ENCODE measurements around the gene COL8A1.

COL8A1 gene

DNA sequence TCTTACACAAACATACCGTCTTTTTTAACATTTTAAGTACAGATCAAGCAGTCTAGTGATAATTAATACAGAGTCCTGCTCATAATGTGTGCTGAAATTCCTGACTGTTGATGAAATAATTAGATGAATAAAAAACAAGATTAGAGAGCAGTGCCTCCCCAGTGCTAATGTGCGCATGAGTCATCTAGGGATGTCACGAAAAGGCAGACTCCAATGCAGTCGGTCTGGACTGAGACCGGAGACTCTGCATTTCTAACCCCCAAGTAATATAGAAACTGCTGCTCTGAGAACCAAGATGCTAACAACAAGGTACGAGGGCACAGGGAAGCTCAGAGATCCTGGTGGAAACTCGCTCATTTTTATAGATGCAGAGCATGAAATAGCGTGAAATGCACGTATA, 61.4 kb downstream of the COL8A1 start:
- DNase-seq: no peak
- in situ Hi-C loops (cut with MboI; ENCODE audit: low pct_unique_long_range_greater_than_20kb, low sequenced_read_pairs): no loop called here

DNA sequence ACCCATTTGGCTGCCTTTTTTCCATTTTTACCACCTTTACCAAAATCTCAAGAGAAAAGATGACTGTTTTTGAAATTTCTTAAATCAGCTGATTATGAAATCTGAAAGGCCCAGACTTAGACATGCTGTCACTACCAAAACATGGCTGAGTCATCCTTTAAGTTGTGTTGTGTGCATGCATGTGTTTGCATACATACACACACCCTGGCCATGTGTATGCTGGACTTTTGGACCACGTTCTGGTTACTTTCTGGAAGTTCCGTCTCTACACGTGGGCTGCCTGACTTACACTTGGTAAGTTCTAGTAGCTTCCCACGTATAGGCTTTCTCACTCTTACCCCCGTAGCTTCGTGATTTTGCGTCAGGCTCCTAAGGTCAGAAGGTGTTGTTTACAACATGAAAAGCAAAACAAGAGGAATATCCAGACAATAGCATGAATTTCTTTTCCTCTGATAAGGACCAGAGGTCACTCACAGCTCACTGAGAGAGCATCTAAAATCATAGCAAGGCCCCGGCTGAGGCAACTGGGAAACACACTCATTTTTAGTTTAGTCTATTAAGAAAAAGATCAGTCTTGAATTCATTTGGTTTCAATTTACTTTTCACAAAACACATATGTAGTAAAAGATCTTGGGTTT, 62.4 kb downstream of the COL8A1 start:
- in situ Hi-C loops (cut with MboI; ENCODE audit: low pct_unique_long_range_greater_than_20kb, low sequenced_read_pairs): no loop called here
- DNase-seq: no peak

DNA sequence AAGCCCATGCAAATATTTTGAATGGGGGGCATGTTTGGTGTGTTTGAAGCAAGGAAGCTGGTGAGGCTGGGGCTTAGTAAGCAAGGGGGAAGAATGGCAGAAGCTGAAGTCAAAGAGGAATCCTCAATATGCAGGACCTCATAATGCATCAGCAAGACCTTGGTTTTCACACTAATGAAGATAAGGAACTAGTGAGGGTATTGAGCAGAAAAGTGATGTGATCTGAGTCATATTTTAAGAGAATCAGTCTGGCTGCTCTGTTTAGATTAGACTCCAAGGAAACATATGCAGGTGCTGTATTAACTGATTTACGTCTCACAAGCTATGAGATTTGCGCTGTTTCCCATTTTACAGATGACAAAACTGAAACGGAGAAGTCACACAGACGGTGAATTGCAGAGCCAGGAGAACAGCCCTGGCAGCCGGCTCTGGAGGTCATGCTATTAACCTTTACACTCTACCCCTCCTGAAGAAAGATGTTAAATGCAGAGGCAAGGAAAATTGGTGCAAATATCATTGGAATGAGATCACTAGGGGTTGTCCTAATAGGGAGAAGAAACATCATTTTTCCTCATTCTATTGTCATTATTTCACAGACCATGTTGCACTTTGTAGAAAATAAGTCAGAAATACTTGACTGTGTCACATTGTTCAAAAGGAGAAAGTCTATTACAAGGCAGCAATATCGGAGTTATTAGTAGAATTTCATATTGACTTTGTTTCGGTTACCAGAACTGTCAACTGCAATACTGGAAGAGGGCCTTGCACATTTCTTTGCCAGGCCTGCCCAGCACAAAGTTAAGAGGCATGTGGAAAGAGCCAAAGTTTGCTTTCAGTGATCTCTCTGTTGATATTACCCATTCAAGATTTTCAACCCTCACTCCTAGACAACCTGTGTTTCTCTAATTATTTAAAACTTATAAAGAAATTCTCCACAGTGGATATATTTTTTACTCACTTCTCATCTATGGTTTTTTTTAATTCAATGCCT, 64.9 kb downstream of the COL8A1 start:
- no peak for DNase-seq
- in situ Hi-C loops (cut with MboI; ENCODE audit: low pct_unique_long_range_greater_than_20kb, low sequenced_read_pairs): no loop called here

DNA sequence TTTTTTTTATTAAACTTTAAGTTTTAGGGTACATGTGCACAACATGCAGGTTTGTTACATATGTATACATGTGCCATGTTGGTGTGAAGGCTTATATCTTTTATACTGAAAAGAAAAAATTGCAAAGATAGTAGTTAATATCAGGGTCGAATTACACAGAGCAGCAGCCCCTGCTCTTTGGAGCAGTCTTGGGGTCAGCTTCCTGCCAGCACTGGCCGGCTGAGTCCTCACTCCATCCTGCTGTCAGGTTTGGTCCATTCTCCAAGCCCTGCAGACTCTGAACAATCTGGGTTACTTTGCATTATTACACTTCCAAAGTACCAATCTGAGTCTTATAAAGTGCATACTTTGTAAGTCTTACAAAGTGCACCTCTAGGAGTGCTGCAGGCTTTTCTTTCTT, 66.0 kb downstream of the COL8A1 start:
- in situ Hi-C loops (cut with MboI; ENCODE audit: low pct_unique_long_range_greater_than_20kb, low sequenced_read_pairs): no loop called here

DNA sequence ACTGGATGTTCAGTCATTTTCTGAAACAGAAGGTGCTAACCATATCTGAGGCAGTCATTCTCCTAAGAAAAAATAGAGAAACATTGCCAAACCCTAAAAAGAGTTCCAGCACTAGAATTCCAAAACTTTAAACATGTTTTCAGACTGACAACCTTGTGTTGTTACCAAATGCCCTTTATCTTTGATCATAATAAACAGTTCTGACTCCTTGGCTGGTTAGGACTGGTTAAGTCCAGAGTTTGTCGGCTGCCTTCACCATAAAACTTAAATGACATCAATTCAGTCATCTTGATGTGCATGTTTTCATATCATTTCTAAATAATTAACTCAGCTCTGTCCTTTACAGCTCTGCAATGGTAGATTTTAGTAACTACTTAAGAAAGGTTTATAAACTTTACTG, 68.0 kb downstream of the COL8A1 start:
- in situ Hi-C loops (cut with MboI; ENCODE audit: low pct_unique_long_range_greater_than_20kb, low sequenced_read_pairs): no loop called here
- no peak for DNase-seq

More for the DNA sequence above, 66.0 kb downstream of the COL8A1 start:
- no peak for DNase-seq

DNA sequence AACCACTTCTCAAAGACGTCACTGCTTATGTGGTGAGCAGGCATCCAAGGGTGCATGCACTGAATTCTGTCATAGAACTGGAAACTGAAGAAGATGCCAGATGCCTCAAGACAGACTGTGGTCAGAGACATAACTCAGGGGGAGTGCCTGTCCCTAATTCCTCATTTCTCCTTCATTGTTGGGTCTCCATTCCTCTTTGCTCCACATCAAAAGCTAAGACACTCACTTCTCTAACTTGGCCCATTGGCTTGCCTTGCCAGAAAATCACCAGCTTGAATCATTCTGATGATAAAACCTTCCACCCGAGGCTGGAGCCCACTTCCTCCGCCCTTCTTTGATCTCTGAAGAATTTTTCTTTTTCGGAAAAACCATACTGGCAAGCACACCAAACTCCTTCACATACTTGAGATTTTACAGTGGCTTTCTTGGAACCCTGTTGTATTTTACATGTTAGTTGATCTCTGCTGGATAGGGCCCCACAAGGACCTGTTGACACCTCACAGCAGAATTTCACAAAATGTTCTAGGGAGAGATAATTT, 69.9 kb downstream of the COL8A1 start:
- in situ Hi-C loops (cut with MboI; ENCODE audit: low pct_unique_long_range_greater_than_20kb, low sequenced_read_pairs): no loop called here
- DNase-seq: no peak

DNA sequence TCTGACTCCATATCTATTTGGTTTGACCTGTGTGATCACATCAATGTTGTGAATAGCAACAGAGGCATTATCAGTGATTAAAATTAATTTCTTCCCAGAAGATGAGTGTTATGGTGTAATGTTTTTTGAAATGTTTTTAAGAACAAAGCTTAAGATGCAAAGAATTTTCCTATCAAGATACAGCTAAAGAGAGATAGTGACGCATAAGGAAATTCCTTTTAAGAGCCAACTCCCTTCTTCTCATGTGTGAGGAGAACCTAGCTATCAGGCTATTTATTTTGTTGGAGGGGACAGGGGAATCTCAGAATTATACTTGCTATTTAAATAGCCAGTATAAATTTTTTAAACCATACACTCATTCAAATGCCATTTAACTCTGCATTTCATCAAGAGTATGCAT, 71.3 kb downstream of the COL8A1 start:
- no peak for DNase-seq
- in situ Hi-C loops (cut with MboI; ENCODE audit: low pct_unique_long_range_greater_than_20kb, low sequenced_read_pairs): no loop called here

DNA sequence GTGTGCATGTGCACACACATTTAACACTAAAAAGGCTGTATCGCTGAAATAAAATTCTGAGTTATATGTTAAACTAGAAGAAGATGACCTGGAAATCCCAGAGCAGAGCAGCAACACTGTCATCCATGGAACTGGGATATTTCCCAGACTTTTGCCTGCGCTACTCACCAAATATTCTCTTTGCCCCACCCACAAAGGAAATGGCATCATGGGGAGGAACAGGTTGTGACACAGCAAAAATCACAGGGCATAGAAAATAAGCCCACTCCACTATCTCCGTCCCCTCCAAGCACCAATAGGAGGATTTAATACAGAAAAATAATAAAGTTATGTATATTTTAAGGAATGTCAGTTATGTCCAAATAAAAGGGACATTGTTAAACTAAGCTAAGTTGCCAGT, 71.7 kb downstream of the COL8A1 start:
- no peak for DNase-seq

DNA sequence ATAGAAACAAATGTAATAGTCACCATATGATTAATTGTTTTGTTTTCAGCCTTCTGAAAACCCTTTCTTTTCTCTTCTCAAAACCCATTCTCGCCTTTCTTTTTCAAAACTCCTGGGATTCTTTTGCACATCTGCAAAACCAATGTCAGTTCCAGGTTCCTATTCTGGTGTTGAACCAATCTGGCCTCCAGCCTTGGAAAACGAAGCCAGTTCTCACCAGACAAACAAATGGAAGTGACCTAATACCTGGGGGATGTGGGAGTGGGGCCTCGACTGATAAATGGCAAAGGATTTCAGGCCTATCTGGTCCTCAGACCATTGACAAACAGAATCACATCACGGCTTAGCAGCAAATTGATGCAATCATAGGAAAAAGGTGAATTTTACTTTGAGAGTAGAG, 73.0 kb downstream of the COL8A1 start:
- in situ Hi-C loops (cut with MboI; ENCODE audit: low pct_unique_long_range_greater_than_20kb, low sequenced_read_pairs): no loop called here
- DNase-seq: no peak

More for the DNA sequence above, 71.7 kb downstream of the COL8A1 start:
- in situ Hi-C loops (cut with MboI; ENCODE audit: low pct_unique_long_range_greater_than_20kb, low sequenced_read_pairs): no loop called here

DNA sequence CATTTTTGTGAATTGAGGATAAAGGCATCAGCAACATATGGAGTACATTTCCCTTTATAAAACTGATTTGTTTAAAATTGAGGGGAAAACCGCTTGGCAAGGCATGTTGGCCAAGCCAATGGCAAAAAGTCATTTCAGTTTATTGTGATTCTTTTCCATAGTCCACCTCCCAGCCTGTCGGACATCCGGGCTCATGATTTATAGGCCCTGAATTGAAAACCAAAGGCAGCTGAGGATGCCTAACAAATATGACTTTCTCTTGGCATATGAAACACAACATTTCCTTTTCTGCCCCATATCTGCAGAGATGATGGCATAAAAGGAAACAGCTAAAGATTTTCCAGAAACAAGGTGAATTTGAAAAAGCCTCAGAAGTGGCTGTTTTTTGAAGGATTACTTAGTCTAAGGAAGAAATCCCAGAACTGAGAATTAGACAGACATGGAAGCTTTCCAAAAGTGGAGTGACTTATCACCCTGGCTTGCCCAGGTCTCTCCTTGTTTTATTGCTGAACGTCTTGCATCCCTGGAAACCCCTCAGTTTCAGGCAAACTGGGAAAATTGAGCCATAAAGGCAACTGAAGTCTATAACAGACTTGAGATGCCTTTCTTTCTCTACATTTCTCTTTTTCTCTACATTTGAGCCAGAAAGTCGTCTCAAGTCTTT, 74.0 kb downstream of the COL8A1 start:
- in situ Hi-C loops (cut with MboI; ENCODE audit: low pct_unique_long_range_greater_than_20kb, low sequenced_read_pairs): no loop called here
- no peak for DNase-seq

DNA sequence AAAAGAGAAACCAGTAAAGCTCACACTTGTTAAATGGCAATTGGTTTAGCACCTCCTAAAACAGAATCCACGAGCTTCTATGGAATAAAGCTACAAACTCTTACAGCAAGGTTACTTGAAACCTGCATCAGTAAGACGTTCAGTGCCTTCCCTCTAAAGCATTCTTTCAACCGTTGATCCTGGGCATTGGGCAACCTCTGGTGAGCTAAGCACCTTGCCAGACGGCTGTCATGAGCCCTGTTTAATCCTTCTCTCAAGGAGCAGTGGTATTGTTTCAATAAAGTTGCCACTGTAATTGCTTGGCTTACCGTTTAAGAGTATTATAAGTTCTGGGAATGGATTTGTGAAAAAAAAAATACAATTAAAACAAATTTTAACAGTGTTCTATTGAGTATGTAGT, 75.0 kb downstream of the COL8A1 start:
- DNase-seq: no peak
- in situ Hi-C loops (cut with MboI; ENCODE audit: low pct_unique_long_range_greater_than_20kb, low sequenced_read_pairs): no loop called here

DNA sequence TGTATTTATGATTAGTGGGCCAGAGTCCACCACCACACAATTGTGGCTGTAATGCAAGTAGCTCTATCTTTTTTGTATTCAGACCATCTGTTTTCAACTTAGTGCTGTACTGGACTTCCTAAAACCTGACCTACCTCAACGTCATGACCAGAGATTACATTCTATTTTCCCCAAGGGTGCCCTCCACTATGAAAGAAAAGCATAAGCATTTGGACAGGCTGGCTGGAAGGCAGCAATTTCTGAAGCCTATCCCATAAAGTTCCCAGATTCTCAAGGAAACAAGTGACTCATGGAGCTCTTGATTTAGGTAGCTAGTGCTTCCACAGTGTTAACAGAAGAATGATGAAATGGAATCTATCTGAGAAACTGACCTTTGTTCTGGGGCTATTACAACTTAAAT, 75.8 kb downstream of the COL8A1 start:
- no peak for DNase-seq
- in situ Hi-C loops (cut with MboI; ENCODE audit: low pct_unique_long_range_greater_than_20kb, low sequenced_read_pairs): no loop called here

DNA sequence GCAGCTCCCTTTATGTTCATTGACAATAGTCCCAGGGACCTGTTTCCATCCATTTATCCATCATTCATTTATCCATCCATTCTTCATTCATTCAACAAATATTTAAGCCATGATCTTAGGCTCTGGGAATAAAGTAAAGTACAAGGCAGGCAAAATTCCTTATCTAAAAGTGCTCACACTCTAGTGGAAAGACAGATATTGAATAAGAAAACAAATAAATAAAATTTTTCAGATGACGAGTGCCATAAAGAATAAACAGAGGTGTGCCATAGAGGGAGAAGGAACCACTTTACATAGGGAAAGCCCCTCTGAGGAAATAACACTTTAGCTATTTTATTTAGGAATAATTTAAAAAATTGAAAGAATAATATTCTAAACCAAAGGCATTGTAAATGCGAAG, 76.2 kb downstream of the COL8A1 start:
- in situ Hi-C loops (cut with MboI; ENCODE audit: low pct_unique_long_range_greater_than_20kb, low sequenced_read_pairs): no loop called here
- no peak for DNase-seq

DNA sequence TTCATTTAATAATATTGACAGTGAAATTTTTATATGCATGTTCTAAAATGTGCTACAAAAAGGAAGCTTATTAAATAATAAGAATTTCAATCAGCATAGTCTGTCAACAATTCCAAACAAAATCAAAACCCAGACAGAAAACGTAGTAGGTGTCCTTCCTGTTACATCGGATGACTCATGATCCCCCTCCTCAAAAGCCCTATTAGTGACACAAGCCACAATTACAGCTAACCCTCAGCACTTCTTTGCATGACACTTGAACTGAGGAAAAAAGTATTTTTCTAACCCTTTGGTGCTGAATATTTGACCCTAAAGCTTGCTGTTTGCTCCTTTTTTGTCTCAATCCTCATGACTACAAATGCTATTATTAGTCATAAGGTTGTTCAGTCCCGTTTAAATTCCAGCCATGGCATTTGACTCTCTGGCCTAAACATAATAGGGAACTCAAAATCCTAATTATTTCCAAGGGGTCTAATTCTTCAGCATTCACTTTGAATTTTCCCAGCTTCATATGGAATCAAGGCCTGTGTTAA, 78.1 kb downstream of the COL8A1 start:
- no peak for DNase-seq

DNA sequence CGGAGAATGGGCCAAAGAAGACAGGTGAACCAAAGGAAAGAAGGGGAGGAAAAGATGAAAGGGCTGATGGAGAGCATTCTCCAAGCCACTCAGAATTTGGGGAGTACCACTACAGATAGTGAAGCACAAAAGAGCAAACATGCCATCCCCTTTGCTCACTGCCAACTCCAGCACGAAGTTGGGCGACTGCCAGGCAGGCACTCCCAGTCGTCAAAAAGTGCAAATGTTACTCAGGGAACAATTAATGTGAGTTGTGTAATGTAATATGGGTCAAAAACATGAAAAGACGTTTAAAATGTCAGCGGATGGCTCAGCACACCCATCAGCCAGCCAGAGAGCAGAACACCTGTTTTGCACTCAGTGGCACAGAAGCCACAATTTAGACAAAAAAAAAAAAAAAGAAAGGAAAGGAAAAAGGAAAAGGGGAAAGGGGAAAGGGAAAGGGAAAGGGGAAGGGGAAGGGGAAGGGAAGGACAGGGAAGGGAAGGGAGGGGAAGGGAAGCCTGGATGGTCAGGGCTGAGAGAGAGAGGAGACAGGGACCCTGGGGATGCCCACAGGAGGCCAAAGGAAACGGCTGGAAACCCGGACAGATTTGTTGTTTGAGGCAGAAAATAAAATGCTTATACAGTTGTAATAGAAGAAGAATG, 82.7 kb downstream of the COL8A1 start:
- in situ Hi-C loops (cut with MboI; ENCODE audit: low pct_unique_long_range_greater_than_20kb, low sequenced_read_pairs): no loop called here
- DNase-seq: no peak

More for the DNA sequence above, 78.1 kb downstream of the COL8A1 start:
- in situ Hi-C loops (cut with MboI; ENCODE audit: low pct_unique_long_range_greater_than_20kb, low sequenced_read_pairs): no loop called here

DNA sequence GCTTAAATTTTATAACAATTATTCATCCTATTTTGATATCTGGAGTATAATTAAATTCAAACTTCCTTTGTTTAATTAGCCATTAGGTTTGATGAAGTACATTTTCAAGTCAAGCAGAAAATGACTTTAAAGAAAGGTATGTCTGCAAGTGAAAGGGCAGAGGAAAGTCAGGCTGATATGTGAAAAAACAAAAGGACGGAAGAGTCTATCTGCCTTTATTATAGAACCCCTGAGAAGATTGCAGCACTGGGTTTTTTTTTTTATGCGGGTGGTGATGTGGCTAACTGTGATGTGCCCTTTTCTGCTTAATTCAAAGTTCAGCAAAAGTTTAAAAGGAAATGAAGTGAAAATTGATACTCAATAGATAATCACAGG, 83.2 kb downstream of the COL8A1 start:
- in situ Hi-C loops (cut with MboI; ENCODE audit: low pct_unique_long_range_greater_than_20kb, low sequenced_read_pairs): no loop called here

DNA sequence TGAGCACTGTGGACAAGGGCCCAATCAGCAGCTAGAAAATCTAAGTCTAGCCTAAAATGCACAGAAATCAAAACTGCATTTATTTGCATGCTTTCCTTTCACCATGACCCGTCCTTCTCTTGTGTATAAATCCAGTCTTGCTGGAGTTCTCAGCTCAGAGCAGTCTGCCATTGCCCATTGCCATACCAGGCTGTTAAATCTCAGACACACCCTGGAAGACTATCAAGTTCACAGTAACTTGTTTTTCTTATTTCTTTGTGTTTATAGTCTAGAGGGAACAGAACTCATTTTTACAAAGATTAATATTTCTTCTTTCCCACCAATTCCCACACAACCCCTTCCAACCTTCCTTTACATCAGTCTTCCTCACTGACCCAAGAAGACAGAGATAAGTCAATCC, 85.9 kb downstream of the COL8A1 start:
- no peak for DNase-seq

More for the DNA sequence above, 83.2 kb downstream of the COL8A1 start:
- DNase-seq: no peak

DNA sequence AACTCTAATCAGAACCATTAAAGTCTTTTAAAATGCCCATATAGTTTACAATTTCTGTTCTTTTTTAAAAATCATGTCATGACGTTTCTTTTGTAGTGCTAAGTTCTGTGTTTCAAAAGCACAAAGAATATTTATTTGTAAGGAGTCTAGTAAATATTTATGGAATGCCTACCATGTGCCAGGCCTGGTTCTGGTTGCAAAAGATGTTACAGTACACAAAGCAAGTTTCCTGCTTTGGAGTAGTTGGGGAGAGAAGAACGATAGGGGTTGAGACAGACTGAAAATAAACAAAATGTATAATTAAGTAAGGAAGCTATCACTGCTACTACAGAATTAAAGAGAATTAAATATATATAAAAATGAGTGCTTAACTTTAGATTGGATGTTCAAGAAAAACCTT, 92.5 kb downstream of the COL8A1 start:
- in situ Hi-C loops (cut with MboI; ENCODE audit: low pct_unique_long_range_greater_than_20kb, low sequenced_read_pairs): no loop called here
- no peak for DNase-seq

More for the DNA sequence above, 85.9 kb downstream of the COL8A1 start:
- in situ Hi-C loops (cut with MboI; ENCODE audit: low pct_unique_long_range_greater_than_20kb, low sequenced_read_pairs): no loop called here

DNA sequence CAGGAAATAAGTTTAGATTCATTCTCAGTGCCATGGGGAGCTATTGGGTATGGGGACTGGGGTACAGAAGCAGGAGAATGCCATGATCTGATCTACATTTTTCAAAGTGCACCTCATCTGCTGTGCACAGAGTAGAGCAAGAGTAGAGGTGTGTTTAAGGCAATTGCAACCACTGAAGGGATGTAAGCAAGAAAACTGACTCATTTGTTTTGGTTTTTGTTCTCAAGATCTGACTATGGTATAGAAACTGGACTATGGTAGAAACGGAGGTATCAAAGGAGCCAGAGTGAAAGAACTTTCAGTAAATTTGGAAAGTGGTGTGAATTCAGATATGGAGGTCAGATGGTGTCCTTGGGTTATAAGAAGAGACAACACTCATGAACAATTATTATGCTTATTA, 93.1 kb downstream of the COL8A1 start:
- in situ Hi-C loops (cut with MboI; ENCODE audit: low pct_unique_long_range_greater_than_20kb, low sequenced_read_pairs): no loop called here
- no peak for DNase-seq
